Neural progenitor cell (in vitro differentiated cells): ENCODE results near the gene B3GALT5. TPM values are rescaled to one million over a fixed set of nuclear protein-coding genes. Genes with fewer than 3 reads are reported as not detected.

Experiments
- DNase-seq: peaks from one replicate; pipeline ENCODE4 v3.0.0-alpha.2; 2016; ENCODE audit warnings: low spot score
- H2AFZ ChIP-seq: fragments of 200-600 bp; sonication (generic); replicated peaks from 2 replicates; pipeline ENCODE4 v1.6.1; 2016; ENCODE audit warnings: antibody characterized with exemption
- H3F3A ChIP-seq: fragments of 200-600 bp; sonication (generic); 2 replicates; pipeline ENCODE4 v1.6.1; 2016; ENCODE audit warnings: antibody characterized with exemption, low read depth
- H3K27ac ChIP-seq: fragments of 200-600 bp; sonication (generic); 2 replicates; pipeline ENCODE4 v1.5.1; 2016; ENCODE audit warnings: mild to moderate bottlenecking
- H3K27me3 ChIP-seq: fragments of 200-600 bp; sonication (generic); 2 replicates; pipeline ENCODE4 v1.6.1; 2016; ENCODE audit warnings: mild to moderate bottlenecking, moderate library complexity
- H3K36me3 ChIP-seq: fragments of 200-600 bp; sonication (generic); 2 replicates; pipeline ENCODE4 v1.5.1; 2016
- H3K4me1 ChIP-seq: fragments of 200-600 bp; sonication (generic); 2 replicates; pipeline ENCODE4 v1.6.1; 2016; ENCODE audit warnings: mixed run types
- H3K4me2 ChIP-seq: fragments of 200-600 bp; sonication (generic); 2 replicates; pipeline ENCODE4 v1.6.1; 2016
- H3K4me3 ChIP-seq: fragments of 200-600 bp; sonication (generic); 2 replicates; pipeline ENCODE4 v1.5.1; 2016
- H3K79me2 ChIP-seq: fragments of 200-600 bp; sonication (generic); 2 replicates; pipeline ENCODE4 v1.6.1; 2016; ENCODE audit warnings: low read depth
- H3K9ac ChIP-seq: fragments of 200-600 bp; sonication (generic); 2 replicates; pipeline ENCODE4 v1.6.1; 2016
- H3K9me3 ChIP-seq: fragments of 200-600 bp; sonication (generic); 2 replicates; pipeline ENCODE4 v1.5.1; 2016; ENCODE audit warnings: low read depth
- H4K20me1 ChIP-seq: fragments of 200-600 bp; sonication (generic); 2 replicates; pipeline ENCODE4 v1.6.1; 2016; ENCODE audit warnings: low read depth
- H3K27ac Mint-ChIP-seq: 3 replicates; pipeline ENCODE4 v1.8.0; 2021; ENCODE audit warnings: mixed read lengths
- H3K27me3 Mint-ChIP-seq: 2 replicates; pipeline ENCODE4 v1.8.0; 2022; ENCODE audit warnings: low read depth, mild to moderate bottlenecking, inconsistent platforms, moderate library complexity, mixed read lengths; ENCODE audit not compliant: insufficient read depth
- H3K36me3 Mint-ChIP-seq: 3 replicates; pipeline ENCODE4 v1.8.0; 2021; ENCODE audit warnings: mixed read lengths
- H3K4me1 Mint-ChIP-seq: 3 replicates; pipeline ENCODE4 v1.8.0; 2021; ENCODE audit warnings: mixed read lengths
- H3K4me3 Mint-ChIP-seq: 3 replicates; pipeline ENCODE4 v1.8.0; 2021; ENCODE audit warnings: mild to moderate bottlenecking, moderate library complexity, mixed read lengths
- H3K9me3 Mint-ChIP-seq: 3 replicates; pipeline ENCODE4 v1.8.0; 2020; ENCODE audit warnings: mixed read lengths
- CTCF ChIP-seq: fragments of 200-600 bp; sonication (generic); IDR thresholded peaks from 2 replicates; pipeline ENCODE4 v1.5.1; 2017; ENCODE audit warnings: antibody characterized with exemption, mild to moderate bottlenecking
- EZH2 ChIP-seq: fragments of 200-600 bp; sonication (generic); IDR thresholded peaks from 2 replicates; pipeline ENCODE4 v1.6.1; 2017; ENCODE audit warnings: antibody characterized with exemption, mild to moderate bottlenecking, moderate library complexity
- EZH2phosphoT487 ChIP-seq: fragments of 200-600 bp; sonication (generic); IDR thresholded peaks from 2 replicates; pipeline ENCODE4 v1.6.1; 2017; ENCODE audit warnings: antibody characterized with exemption
- total RNA-seq: library from RNA; depleted of rRNA; stranded (reverse); fragments of >200 nt; gene quantifications from 2 replicates; pipeline ENCODE4 v1.2.3, GENCODE V29; 2015; ENCODE audit warnings: low replicate concordance

Gene B3GALT5
- total RNA-seq, 1 donor from 2014 or later = 1.3 TPM

GRCh38 chr21:39675590-39675989 lies 62.9 kb downstream of the B3GALT5 start:
- Histone ChIP-seq H3K79me2 (no peaks in the 10 kb centered on the region), H3K27me3 (no peaks in the 10 kb centered on the region), H3K9me3 (no peaks in the 10 kb centered on the region), H4K20me1 (no peaks in the 10 kb centered on the region), H3K4me2 (no peak overlapping the region), H3K4me1 (no peaks in the 10 kb centered on the region), H3F3A (no peaks in the 10 kb centered on the region), H3K27ac (no peak overlapping the region), H3K4me3 (no peak overlapping the region), H2AFZ (peak overlapping the region; percentile 21), H3K9ac (no peak overlapping the region), H3K36me3 (no peaks in the 10 kb centered on the region)
- H3K27me3 Mint-ChIP-seq = peaks cover 7% of the 10 kb centered on the region
- H3K9me3 Mint-ChIP-seq = no peaks in the 10 kb centered on the region
- H3K4me1 Mint-ChIP-seq = peaks cover 18% of the 10 kb centered on the region
- TF ChIP-seq EZH2phosphoT487 (no peak), CTCF (peak; percentile 11), EZH2 (no peak)
- no peak for DNase-seq
- H3K36me3 Mint-ChIP-seq = no peaks in the 10 kb centered on the region
- no peak overlapping the region for H3K4me3 Mint-ChIP-seq
- no peak overlapping the region for H3K27ac Mint-ChIP-seq

- H3K36me3 ChIP-seq = no peaks in the 10 kb centered on the region
- TF ChIP-seq EZH2 (no peak), EZH2phosphoT487 (no peak), CTCF (no peak)
- H3K4me3 Mint-ChIP-seq = no peak overlapping the region
- no peak overlapping the region for H3K27ac Mint-ChIP-seq
- H2AFZ ChIP-seq = peak overlapping the region; percentile 21
- no peak overlapping the region for H3K4me2 ChIP-seq
- no peaks in the 10 kb centered on the region for H3K9me3 Mint-ChIP-seq
- H3K27ac ChIP-seq = no peak overlapping the region
- H3K27me3 Mint-ChIP-seq = peaks cover 7% of the 10 kb centered on the region
- H3K9me3 ChIP-seq = no peaks in the 10 kb centered on the region
- no peaks in the 10 kb centered on the region for H3K27me3 ChIP-seq
- no peak overlapping the region for H3K4me3 ChIP-seq
- H3K36me3 Mint-ChIP-seq = no peaks in the 10 kb centered on the region
- peak; percentile 32 for DNase-seq
- no peaks in the 10 kb centered on the region for H3K4me1 ChIP-seq
- H3F3A ChIP-seq = no peaks in the 10 kb centered on the region
- H3K9ac ChIP-seq = no peak overlapping the region
- no peaks in the 10 kb centered on the region for H3K79me2 ChIP-seq
- peaks cover 18% of the 10 kb centered on the region for H3K4me1 Mint-ChIP-seq
- H4K20me1 ChIP-seq = no peaks in the 10 kb centered on the region
These were observed 63.4 kb downstream of the B3GALT5 start for GRCh38 chr21:39675993-39676661.

GRCh38 chr21:39680216-39680615 lies 67.5 kb downstream of the B3GALT5 start:
- Histone ChIP-seq H3K4me3 (no peak overlapping the region), H3F3A (no peaks in the 10 kb centered on the region), H4K20me1 (no peaks in the 10 kb centered on the region), H3K4me2 (no peak overlapping the region), H3K79me2 (no peaks in the 10 kb centered on the region), H3K27me3 (no peaks in the 10 kb centered on the region), H3K9ac (no peak overlapping the region), H3K27ac (no peak overlapping the region), H3K36me3 (no peaks in the 10 kb centered on the region), H3K9me3 (no peaks in the 10 kb centered on the region), H2AFZ (no peak overlapping the region), H3K4me1 (no peaks in the 10 kb centered on the region)
- TF ChIP-seq EZH2 (no peak), CTCF (no peak), EZH2phosphoT487 (no peak)
- no peak for DNase-seq
- Mint-ChIP-seq H3K27ac (no peak overlapping the region), H3K9me3 (peaks cover 7% of the 10 kb centered on the region), H3K4me1 (peaks cover 13% of the 10 kb centered on the region), H3K27me3 (peaks cover 1% of the 10 kb centered on the region), H3K36me3 (no peaks in the 10 kb centered on the region), H3K4me3 (no peak overlapping the region)
